Measurements from ENCODE around the gene LAMA2.

- TF ChIP-seq POLR2AphosphoS5 (IDR thresholded peaks at IDR 0.05; ENCODE audit: borderline replicate concordance, low read depth, low read length) (no peak), EZH2 (IDR thresholded peaks at IDR 0.05) (no peak)
Measured at GRCh38 chr6:129184808-129185366, 301.9 kb downstream of the LAMA2 start.

Measured in SK-N-MC (cell line).